NCI-H345 treated with DMSO at 0.1 percent for 48 hours (cell line): ENCODE results near the gene PEX16.

Experiments
- DNase-seq: peaks from one replicate; lab custom pipeline; 2025; ENCODE audit not compliant: unreplicated experiment; lab: John Stamatoyannopoulos, UW

Gene PEX16

DNA sequence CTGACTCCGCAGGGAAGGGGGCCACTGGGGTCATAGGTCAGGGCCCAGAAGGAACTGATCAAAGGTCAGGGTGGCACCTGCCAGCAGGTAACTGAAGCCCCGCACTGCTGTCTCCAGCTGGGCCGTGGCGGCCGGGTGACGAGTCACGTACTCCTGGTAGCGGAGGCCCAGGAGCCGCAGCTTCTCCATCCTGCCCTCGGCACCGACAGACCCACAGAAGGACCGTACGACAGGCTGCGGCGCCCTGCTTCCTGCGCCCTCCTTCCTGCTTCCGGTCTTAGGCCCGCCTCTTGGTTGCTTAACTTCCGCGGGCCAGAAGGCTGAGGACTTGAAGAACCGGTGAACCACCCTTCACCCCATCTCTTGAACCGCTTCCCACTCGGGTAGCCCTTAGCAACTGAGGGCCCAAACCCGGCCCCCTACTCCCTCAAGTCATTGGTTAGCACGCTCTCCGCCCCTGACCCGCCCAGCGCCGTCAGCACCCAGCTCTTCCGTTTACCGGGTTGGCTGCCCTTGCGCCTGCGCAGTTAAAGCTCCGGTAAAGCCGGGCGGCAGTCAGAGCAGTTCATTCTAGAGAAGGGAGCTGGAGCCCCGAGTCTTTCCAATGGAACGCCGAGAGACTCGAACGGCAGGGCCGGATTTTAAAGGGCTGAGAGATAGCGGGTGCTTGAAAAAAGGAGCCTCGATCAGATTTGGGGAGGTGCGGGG is at the start of gene PEX16:
Gene PEX16 (minus strand): TSS at position 255 of the 708 bp plus-strand sequence. CDS start 66 bp downstream, at position 189.
- DNase-seq = peak; percentile 94

DNA sequence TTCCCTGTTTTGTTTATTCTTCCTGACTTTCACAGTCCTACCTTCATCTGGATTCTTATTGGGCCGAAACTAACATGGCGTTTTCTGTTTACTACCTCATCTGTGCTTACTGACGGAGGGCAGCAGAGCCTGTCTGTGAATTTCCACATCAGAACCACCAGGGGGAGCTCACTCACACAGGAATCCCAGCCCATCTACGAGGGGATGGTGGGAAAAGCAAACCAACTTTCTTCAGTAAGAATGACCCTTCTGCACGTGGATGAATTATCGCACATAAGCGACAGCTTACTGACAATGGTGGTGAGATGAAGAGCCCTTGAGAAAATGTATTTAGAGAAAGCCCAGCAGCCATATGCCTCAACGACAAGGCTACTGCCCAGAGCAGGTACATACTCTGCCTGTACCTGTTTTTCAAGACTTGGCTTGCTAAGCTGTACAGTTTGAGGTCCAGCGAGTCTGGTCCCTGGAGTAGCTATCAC is 47.3 kb upstream of the PEX16 start:
- DNase-seq = peak; percentile 32

DNA sequence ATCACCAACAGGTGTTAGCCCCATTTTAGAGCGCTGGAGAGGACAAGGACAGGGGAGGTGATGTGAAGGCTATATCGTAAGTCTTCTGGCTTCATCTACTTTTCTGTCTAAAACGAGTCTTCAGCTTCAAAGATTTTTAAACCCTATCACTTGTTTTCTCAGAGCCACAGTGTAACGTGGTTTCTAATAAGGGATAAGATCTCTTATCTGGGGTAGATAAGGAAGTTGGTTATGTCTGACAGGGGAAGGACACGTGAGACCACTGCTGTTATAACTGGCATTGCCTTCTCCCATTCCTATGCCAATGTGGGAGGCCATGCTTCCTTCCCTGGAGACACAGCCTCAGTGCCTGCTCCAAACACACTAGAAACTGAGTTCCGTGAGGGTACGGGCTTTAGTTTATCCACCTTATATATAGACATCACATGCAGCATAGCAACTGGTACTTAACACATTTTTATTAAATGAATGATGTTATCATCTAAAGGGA is 44.1 kb upstream of the PEX16 start:
- DNase-seq = no peak

DNA sequence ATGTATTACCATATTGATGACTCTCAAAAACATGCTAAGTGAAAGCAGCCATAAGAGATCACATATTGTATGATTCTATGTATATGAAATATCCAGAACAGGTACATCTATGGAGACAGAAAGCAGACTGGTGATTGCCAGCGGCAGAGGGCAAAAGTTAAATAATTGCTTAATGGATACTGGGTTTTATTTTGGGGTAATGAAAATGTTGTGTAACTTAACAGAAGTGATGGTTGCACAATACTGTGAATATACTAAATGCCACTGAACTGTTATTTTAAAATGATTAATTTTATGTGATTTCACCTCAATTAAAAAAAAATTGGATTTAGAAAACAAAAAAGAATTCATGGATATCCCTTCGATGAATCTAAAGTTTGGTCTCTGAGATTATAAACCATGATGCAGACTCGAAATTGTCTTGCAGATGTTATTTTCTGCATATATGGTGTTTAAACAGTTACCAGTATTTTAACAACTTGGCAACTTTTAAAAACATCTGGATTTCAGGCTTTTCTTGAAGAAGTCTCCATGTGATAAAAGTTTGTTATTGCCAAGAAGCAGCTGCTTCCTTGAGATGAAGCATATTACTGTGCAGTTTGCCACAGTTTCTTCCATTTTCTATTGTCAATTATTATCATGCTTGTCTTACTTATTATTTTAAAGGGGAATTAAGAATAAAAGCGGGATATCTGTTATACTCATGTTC is 42.9 kb upstream of the PEX16 start:
- DNase-seq = no peak

DNA sequence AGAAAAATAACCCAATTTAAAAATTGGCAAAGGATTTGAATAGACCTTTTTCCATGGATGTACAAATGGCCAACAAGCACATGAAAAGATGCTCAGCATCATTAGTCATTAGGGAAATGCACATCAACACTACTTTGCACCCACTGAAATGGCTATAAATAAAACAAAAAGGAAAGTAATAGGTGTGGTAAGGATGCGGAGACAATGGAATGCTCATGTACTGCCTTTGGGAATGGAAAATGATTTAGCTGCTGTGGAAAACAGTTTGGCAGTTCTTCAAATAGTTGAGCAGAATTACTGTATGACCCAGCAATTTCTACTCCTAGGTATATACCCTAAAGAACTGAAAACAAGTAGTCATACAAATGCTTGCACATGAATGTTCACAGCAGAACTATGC is 42.2 kb upstream of the PEX16 start:
- no peak for DNase-seq

DNA sequence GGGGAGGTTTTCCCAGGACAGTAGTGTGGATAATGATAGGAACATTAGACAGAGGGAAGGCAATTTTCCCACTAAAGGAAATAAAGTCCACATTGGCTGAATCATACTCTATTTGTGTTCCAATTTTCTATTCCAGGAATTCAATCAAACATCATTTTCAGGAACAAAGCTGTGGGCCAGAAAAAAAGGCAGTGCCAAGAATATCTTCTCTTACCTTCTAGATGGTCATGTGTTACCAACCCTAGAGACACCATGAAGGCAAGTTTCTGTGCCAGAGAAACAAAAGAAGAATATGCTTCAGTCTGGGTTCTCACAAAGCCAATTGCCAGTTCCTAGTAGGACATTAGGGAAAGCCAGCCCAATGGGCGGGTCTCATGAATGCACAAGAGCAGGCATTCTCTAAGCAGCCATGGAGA is 32.3 kb upstream of the PEX16 start:
- DNase-seq = no peak

DNA sequence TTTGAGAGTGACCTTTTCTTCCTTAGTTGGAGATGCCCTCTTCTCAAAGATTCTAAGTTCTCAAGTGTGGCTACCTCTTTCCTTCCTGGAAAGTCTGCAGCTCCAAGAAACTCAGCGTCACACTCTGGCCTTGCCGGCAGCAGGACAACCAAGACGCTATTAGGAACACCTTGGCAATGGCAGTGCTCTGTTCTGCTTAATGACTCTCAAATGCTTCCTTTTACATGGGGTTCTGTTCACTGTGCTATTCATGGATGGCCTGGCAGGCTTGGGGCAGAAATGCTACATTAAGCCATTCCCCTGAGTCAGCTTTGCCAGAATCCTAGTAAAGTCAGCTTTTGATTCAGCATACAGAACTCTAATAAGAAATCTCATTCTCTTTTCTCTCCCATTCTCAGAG is 30.7 kb upstream of the PEX16 start:
- DNase-seq = no peak

DNA sequence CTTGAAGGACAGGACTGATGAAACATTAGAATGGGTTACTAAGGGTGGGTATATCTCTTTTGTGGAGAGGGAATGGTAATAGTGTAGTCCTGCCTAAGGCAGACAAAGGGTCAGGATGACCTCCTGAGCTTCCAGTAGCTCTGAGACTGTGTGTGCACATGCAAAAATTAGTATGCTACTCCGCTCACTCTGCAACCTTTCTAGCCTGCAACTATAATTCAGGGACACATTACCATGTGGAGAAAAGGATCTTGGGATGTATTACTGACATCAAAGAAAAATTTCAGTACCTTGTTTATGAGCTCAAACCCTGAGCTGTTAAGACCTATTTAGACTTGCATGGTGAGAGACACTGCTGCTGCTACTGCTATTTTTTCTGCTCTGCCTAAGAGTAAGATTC is 30.2 kb upstream of the PEX16 start:
- DNase-seq = no peak

DNA sequence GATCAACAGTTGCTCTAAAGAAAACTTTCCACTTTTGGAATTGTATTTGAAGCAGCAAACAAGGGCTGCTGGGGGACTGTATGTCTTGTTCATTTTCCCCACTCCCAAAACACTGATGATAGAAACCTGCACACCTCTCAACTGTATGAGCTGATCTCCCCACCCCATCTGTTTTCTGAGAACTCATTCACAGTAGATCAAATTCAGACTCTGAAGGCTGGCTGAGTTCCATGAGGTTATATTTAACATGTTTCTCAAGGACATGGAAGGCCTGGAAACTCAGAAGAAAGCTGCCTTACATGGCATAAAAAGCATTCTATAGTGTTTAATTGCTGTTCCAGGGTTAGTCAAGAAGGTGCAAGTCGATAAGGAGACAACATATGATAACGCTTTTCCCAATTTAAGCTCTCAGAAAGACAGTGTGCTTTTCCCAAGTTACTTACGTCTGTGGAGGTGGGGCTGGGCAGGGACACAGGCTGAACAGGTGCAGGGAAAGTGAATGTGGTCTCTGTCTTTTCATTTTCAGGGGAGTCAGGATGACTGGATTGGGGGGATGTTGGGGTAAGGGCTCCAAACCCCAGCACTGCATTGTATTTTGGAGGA is 27.8 kb upstream of the PEX16 start:
- no peak for DNase-seq

DNA sequence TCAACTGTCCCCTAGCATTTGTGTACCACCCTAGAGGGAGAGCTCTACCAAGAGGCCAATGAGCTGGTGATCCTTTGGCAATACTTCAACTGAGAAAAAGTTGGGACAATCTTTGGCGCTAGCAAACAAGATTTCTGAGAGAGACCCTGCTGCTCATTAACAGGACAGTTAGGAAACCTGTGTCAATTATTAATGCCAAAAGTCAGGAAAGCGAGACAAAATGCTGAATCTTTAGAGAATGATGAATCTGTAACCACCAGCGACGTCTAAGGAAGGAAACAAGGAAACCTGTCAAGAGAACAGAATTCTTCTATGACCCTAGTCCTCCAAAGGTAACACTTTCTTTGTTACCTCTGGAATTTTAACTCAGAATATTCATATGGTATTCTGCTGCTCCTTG is 24.7 kb upstream of the PEX16 start:
- no peak for DNase-seq

DNA sequence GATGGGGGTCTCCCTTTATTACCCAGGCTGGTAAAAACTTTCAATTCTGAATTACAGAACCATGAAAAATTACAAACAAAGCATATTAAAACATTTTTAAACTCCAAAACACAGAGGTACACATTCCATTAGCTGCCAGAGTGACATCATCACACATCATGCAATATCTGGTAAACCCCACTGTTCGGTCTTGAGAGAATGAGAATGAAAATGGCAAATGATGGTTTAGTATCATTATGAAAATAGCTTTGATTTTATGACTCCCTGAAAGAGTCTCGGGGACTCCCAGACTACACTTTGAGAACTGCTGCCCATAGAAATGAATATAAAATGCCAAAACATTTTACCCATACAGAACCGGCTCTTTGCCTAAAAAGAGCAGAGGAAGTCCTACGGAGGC is 23.6 kb upstream of the PEX16 start:
- DNase-seq = no peak

DNA sequence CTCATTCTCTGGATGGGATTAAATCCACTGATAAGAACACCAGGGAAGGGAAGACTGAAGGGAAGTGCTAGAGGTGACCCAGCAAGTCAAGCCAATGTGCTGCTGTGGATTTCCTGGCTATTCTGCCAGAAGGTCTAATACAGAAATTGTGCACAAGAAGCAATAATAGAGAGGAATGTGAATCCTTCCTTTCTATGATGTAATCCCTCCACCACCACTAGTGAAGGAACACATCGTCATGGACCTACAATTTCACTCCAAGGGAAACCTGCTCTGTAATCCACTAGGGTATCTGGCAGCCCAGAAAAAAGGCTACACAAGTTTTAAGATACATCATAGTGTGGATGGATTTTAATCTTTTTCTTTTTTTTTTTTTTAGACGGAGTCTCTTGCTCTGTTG is 22.2 kb upstream of the PEX16 start:
- DNase-seq = no peak

DNA sequence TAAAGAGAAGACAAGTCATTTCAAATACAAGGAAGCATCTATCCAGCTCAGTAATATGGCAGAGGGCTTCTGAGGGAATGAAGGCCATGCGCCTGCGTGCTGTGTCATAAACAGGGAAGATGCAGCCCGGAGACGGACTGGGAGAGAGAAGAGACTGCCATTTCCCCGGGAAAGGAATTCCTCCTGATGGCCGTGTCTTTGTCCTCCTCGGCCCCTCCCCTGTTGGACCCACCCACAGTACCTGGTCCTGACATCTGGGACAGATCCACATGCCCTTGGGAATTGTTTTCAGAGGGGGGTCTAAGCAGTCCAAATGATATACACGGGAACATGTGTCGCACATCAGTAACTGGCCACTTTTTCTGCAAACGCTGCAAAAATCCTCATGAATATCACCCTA is 20.2 kb upstream of the PEX16 start:
- DNase-seq = no peak

DNA sequence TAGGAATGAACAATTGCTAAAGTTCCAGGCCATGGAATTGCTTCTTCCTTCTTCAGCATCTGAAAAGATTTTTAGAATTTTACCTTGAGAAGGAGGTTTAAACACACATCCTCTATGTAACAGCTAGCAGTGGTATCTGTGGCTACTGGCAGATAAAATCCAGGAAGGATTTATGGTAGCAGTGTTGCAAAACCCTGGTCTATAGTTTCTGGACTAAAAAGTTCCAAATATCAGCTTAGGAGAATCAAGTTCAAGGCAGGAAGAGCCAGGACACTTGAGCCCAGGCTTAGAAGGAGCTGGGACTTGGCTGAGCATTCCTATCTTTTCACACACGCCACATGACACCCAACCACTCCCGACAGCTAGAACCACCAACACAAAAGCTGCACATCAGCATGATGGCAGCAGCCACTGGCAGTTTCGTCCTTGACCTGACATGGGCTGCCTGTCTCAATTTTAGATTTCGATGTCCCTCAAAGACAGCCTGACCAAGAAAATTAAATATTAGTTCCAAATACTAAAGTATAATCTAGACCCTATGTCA is 18.9 kb upstream of the PEX16 start:
- DNase-seq = no peak

DNA sequence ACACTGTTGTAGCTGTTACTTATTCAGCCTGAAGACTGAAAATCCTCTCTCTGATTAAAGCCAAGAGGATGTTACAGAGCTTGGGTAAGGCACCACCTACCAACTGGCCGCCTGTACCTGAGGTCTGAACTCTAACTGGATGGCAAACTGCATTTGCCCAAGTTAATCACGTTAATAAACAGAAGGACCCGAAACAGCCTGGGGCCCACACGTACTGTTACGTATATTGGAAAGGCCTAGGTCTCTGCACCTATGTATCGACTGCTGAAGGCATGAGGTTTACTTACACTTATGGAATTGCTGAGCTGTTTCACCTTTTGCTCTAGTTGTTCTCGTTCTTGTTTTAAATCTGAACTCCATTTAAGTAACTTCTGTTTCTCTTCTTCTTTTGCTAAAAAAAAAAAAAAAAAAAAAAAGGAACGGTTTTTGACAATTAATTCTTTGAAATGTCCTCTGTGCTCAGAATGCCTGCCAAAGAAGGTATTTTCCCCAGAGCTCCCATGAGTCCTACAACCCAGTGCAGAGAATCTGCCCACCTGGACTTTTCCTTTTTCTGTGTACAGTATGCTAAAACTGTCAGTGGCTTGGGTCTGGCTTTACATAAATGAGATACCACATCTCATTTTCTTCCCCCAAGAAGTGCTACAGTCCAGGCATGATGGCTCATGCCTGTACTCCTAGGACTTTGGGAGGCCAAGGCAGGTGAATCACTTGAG is 17.8 kb upstream of the PEX16 start:
- no peak for DNase-seq

DNA sequence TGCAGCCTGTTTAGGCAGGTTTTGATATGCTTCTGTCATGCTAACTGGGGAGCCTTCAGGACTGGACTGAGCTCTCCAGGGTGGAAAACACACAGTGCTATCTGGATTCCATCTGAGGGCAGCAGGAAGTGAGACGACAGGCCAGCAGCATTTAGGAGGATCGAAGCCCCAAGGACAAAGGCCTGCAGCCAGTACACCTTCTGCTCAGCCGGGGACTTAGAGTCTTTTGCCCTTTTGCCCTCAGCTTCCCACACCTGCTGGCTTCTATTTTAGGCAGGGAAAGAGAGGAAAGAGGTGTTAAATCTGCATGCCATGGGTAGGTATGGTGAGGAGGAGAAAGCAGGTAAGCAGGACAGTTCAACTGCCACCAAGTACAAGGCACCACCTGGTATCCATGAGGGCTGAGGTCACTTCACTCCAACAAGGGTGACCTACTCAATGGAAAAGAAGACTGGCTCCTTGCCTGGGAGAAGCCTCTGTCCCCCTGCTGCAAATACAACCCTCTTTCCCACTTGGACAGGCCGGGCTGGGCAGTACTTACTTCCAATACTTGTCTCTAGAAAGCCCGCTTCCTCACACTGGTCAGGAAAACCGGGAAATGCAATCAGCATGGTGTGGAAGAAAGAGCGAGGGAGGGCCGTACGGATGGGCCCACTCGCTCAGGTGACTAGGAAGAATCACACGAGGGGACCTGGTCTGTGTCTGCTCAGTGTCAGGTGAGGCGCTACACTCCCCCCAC is 17.1 kb upstream of the PEX16 start:
- no peak for DNase-seq

DNA sequence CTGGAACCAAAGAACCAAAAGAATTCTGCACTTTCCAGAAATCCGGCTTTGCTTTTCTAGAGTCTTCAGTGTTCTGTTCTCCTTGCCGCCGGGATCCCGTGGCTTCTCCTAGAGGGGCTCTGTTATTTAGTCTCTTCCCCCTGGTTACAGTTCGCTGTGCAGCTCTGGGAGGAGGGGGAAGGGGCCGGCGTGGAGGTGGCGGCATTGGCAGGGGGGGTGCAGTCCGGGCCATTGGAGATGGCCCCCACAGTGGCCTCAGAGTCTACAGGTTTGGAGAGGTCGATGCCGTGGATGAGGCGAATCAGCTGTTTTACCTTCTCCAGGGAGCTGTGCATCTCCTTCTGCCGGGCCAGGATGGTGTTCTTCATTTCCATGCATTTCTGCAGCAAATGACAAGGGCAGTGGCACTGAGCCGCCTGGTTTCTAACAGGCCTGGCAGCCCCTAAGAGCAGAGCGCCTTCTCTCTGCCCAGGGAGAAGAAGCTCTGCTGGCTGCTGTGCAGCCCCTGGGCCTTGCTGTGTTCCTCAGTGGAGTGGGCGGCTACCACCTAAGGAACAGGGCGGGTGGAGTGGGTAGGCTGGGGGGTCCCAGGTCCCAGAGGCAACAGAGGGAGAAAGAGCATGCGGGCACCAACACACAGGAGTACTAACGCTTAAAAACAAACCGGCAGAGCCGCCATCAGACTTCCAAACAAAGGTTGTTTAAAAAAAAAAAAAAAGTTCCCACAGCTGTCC is 16.3 kb upstream of the PEX16 start:
- DNase-seq = no peak

DNA sequence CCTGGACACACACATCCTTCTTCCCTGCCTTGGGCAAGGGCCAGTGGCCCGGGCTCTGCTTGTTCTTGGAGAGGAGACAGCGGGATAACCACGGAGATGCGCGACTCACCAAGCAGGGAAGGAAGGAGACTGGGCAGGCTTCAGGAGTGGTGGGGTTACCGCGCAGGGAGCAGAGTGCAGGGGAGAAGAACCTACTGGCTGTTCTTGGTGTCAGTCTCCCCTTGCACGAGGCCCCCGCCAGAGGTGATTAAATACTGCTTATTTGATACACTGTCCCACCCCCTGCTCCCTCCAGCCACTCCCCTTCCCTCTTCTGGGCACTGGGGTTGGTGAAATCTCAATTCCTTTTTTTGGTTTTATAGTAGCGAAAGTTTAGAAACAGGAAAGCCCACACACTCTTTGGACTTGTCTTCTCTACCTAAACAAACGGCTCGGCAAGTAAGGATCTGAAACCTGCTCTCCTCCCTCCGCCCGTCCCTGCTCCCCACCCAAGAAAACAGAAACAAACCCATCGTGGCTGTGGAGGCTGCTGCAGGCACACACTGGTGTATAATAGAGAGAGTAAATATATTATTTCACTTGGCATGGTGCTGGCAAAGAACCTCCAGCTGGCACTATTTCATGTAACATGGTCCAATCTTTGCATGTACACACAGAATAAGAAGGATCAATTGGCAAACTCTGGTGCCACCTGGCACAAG is 15.6 kb upstream of the PEX16 start:
- DNase-seq = no peak

DNA sequence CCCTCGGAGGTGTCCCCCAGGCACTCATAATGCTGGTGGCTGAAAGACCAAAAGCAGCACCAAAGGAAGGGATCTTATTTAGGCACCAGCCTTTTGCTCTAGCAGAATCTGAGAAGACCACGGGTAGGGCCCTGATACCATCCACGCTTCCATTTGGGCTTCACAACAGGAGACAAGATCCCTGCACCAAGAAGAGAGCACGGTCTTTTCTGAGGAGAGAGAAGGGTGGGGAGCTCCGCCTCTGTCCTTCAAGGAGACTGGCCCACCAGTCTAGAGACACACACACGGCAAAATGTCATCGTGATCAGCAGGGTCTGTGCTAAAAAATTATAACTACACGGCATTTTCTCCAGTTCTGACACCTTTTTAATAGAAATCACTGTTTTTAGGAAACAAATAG is 14.5 kb upstream of the PEX16 start:
- no peak for DNase-seq
